ENCODE data around the gene ZC2HC1C.

The ZC2HC1C gene

DNA sequence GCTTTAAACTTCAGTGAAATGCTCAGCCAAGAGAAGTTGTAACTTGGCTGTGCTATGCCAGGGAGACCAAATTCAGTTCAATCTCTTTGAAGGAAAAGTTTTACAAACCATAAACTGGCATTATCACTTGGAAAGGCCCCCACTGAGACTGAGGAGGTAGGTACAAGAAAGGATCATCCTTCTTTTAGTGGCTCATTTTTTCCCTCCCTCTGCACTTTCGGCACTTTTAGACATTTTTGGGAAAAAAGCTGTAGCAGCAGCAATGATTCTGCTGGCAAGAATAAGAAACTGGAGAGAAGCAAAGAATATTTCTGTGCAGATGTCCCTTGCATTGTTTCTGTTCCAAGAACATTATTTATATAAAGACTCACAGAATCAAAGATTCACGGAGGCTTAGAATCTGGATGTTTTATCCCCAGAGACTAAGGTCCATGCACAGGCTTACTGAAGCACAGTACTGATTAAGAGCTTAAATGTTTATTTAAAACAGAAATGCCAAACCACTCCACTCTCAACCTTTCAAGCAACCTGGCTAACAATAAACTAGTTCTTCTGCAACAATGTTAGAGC lies 12.3 kb downstream of the ZC2HC1C start:
- no peak overlapping the region for H3K9ac ChIP-seq (ENCODE audit: low read depth, low read length)
- H4K20me1 ChIP-seq (ENCODE audit: insufficient read depth, low read length), result no peaks in the 10 kb centered on the region
- no peaks in the 10 kb centered on the region for H3K79me2 ChIP-seq (ENCODE audit: insufficient read depth, low read length)
- no peak for DNase-seq
- H2AFZ ChIP-seq (ENCODE audit: low read depth, low read length), result no peak overlapping the region
- no peak for TF ChIP-seq EZH2 (IDR thresholded peaks at IDR 0.05; ENCODE audit: borderline replicate concordance, low read depth, low read length, severe bottlenecking)
- TF ChIP-seq, protein P1, sequence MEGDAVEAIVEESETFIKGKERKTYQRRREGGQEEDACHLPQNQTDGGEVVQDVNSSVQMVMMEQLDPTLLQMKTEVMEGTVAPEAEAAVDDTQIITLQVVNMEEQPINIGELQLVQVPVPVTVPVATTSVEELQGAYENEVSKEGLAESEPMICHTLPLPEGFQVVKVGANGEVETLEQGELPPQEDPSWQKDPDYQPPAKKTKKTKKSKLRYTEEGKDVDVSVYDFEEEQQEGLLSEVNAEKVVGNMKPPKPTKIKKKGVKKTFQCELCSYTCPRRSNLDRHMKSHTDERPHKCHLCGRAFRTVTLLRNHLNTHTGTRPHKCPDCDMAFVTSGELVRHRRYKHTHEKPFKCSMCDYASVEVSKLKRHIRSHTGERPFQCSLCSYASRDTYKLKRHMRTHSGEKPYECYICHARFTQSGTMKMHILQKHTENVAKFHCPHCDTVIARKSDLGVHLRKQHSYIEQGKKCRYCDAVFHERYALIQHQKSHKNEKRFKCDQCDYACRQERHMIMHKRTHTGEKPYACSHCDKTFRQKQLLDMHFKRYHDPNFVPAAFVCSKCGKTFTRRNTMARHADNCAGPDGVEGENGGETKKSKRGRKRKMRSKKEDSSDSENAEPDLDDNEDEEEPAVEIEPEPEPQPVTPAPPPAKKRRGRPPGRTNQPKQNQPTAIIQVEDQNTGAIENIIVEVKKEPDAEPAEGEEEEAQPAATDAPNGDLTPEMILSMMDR (IDR thresholded peaks at IDR 0.05; ENCODE audit: borderline replicate concordance, extremely low read depth, low read length, poor library complexity, severe bottlenecking), result no peak
- H3K9me3 ChIP-seq (ENCODE audit: insufficient read depth, low read length, severe bottlenecking), result no peaks in the 10 kb centered on the region
- H3K4me1 ChIP-seq (ENCODE audit: insufficient read depth, low read length), result no peaks in the 10 kb centered on the region
- ATAC-seq (ENCODE audit: insufficient read depth, low read depth), result no peak
- H3K27ac ChIP-seq (ENCODE audit: low read length), result no peak overlapping the region
- H3K4me3 ChIP-seq (ENCODE audit: low read depth in 1 of 2, low read length in 2 of 2), result no peak overlapping the region
- peaks cover 47% of the 10 kb centered on the region for H3K36me3 ChIP-seq (ENCODE audit: insufficient read depth, low read length)
- H3K4me2 ChIP-seq (ENCODE audit: insufficient read depth, low read length), result no peak overlapping the region
- H3K27me3 ChIP-seq (ENCODE audit: insufficient read depth, low read length, poor library complexity), result no peaks in the 10 kb centered on the region

DNA sequence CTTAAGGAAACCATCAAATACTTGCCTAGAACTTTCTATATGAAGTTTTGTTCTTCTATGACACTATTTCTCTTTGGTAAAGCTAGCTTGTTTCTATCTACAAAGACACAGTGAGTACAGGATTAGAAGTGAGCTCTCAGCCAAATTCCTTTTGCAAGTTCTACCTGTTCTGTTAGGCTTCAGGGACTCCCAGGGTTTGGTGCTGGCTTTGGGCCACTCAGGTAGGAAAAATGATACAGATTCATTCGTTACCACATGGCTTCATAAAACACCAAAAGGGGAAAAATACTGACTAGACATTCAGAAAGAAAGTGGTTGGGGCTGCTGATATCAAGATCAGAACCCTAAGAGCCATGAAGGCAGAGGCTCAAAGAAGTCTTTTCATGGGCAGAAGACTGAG lies 13.8 kb downstream of the ZC2HC1C start:
- TF ChIP-seq EZH2 (IDR thresholded peaks at IDR 0.05; ENCODE audit: borderline replicate concordance, low read depth, low read length, severe bottlenecking), result no peak
- TF ChIP-seq, protein P1 (IDR thresholded peaks at IDR 0.05; ENCODE audit: borderline replicate concordance, extremely low read depth, low read length, poor library complexity, severe bottlenecking), result no peak
- Histone ChIP-seq H3K27ac (ENCODE audit: low read length) (no peak overlapping the region), H3K9ac (ENCODE audit: low read depth, low read length) (no peak overlapping the region), H4K20me1 (ENCODE audit: insufficient read depth, low read length) (no peaks in the 10 kb centered on the region), H3K9me3 (ENCODE audit: insufficient read depth, low read length, severe bottlenecking) (no peaks in the 10 kb centered on the region), H3K36me3 (ENCODE audit: insufficient read depth, low read length) (peaks cover 62% of the 10 kb centered on the region), H3K79me2 (ENCODE audit: insufficient read depth, low read length) (no peaks in the 10 kb centered on the region), H3K4me2 (ENCODE audit: insufficient read depth, low read length) (no peak overlapping the region), H3K4me1 (ENCODE audit: insufficient read depth, low read length) (no peaks in the 10 kb centered on the region), H2AFZ (ENCODE audit: low read depth, low read length) (no peak overlapping the region), H3K4me3 (ENCODE audit: low read depth in 1 of 2, low read length in 2 of 2) (no peak overlapping the region), H3K27me3 (ENCODE audit: insufficient read depth, low read length, poor library complexity) (no peaks in the 10 kb centered on the region)
- ATAC-seq (ENCODE audit: insufficient read depth, low read depth) (no peak), DNase-seq (no peak)

DNA sequence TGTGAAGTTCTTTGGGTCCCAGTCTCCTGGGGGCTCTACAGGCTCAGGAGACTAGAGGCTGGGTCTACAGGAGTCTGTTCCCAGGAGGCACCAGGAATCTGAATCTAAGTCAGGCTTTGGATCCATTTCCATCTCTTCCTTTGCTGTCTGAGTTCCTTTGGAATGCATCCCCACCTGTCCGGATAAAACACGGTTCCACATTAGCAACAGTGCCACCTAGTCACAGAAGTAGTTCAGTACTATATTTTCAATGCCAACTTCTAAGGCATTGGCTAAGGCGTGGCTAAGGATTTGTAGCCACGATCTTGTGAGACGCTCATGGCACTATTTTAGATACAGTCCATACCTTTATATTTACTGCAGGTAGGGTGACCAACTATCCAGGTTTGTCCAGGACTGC lies 15.1 kb downstream of the ZC2HC1C start:
- ATAC-seq (ENCODE audit: insufficient read depth, low read depth) (no peak), DNase-seq (no peak)
- no peaks in the 10 kb centered on the region for H3K4me1 ChIP-seq (ENCODE audit: insufficient read depth, low read length)
- no peaks in the 10 kb centered on the region for H3K9me3 ChIP-seq (ENCODE audit: insufficient read depth, low read length, severe bottlenecking)
- H3K4me3 ChIP-seq (ENCODE audit: low read depth in 1 of 2, low read length in 2 of 2), result no peak overlapping the region
- H4K20me1 ChIP-seq (ENCODE audit: insufficient read depth, low read length), result no peaks in the 10 kb centered on the region
- no peak overlapping the region for H3K4me2 ChIP-seq (ENCODE audit: insufficient read depth, low read length)
- no peak overlapping the region for H3K9ac ChIP-seq (ENCODE audit: low read depth, low read length)
- H3K36me3 ChIP-seq (ENCODE audit: insufficient read depth, low read length), result peaks cover 69% of the 10 kb centered on the region
- TF ChIP-seq EZH2 (IDR thresholded peaks at IDR 0.05; ENCODE audit: borderline replicate concordance, low read depth, low read length, severe bottlenecking), result no peak
- TF ChIP-seq, protein P1 (IDR thresholded peaks at IDR 0.05; ENCODE audit: borderline replicate concordance, extremely low read depth, low read length, poor library complexity, severe bottlenecking), result peak; percentile 9
- no peak overlapping the region for H3K27ac ChIP-seq (ENCODE audit: low read length)
- H3K79me2 ChIP-seq (ENCODE audit: insufficient read depth, low read length), result no peaks in the 10 kb centered on the region
- no peaks in the 10 kb centered on the region for H3K27me3 ChIP-seq (ENCODE audit: insufficient read depth, low read length, poor library complexity)
- H2AFZ ChIP-seq (ENCODE audit: low read depth, low read length), result no peak overlapping the region

Measured in DND-41 (cell line).